Right renal pelvis (tissue), 4 donors: Measurements from ENCODE around the gene MACROD2. TPM values are rescaled to one million over a fixed set of nuclear protein-coding genes. Genes with fewer than 3 reads are reported as not detected.

ENCODE experiments used
- DNase-seq, 4 donors: peaks; one replicate each; pipeline ENCODE4 v3.0.0-alpha.2; 2013; ENCODE audit warnings: low read depth in 4 of 4, low spot score in 3 of 4, missing footprints in 1 of 4
- polyA plus RNA-seq, 4 donors: library from polyadenylated mRNA; unstranded; fragments of 120-200 nt; gene quantifications; one replicate each; pipeline ENCODE4 v1.2.1, GENCODE V29; 2013; ENCODE audit not compliant: insufficient read length in 4 of 4

The MACROD2 gene
- polyA plus RNA-seq, 4 donors = 12.4 to 14.4 (median 13.6) TPM

DNA sequence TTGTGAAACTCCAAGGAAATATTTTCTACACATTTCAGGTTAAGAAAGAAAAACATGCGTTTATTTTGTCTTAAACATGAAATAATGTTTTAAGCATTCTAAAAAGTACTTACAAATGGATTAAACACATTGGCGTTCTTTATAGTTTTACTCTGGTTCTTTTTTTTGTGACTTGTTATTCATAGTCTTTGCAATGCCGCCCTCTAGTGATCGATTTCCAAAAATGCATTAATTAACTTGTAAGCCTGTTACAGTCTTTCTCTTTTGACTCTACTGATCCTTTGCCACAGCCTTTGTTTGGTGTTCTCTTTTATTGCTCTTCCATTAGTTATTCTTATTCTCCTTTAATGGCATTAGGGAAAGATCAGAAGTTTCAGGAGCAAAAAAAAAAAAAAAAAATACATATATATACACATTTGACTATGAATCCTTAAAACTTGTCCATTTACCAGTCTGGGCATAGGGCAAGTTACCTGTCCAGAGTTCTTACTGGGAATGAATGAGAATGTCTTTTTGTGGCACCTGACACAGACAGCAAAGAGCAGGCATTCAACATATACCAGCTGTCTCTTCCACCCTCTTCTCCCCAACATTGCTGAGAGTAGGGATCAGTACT, 59.9 kb downstream of the MACROD2 start:
- peak; percentile 47 to 60 (median 53) for DNase-seq

DNA sequence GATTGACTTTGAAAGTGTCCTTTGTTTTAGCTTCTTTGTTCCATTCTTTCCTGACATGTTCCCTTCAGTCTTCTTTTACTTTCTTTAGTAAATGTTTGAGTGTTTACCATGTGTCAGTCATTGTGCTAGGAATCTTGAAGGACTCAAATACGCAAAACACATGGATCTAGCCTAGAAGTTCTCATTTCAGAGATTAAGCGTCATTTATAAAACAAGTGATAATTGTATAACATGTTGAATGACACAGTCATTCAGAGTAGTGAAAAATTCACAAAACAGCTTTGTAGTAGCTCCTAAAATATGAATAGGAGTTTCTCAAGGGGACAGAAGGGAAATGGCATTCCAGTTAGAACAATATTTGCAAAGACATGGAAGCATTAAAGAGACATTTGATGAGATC, 66.9 kb downstream of the MACROD2 start:
- DNase-seq = no peak

DNA sequence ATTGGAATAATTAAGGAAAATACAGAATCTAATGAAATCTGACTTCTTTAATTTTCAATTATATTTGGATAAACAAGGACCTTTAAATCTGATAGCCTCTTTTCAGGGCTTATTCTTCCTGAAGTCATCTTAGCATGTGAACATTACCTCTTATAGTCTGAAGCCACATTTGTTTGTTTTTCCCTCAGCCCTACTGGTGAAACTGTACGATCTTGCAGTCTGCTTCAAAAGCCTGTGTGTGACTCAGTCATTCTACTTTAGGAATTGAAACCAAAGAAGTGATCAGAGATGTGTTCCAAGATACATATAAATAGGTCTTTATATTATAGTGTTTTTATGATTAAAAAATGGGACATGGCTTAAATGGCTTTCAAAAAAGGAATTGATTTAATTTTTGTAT, 67.5 kb downstream of the MACROD2 start:
- no peak for DNase-seq

DNA sequence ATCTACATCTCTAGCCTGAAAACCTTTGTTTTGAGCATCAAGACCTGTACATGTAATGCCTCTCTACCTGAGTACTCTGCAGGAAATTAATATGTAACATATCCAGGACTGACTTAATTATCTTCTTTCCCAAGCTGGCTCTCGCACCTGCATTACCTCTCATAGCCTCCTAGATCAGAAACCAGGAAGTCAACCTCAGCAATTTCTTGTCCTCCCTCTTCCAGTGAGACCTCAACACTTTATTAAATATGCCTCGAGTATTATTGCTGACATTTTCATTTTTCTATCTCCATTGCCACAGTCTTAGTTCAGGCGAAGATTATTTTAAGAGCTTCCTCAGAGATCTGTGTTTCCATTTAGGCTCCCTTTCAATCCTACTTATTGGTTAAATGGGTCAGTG, 69.0 kb downstream of the MACROD2 start:
- no peak for DNase-seq

DNA sequence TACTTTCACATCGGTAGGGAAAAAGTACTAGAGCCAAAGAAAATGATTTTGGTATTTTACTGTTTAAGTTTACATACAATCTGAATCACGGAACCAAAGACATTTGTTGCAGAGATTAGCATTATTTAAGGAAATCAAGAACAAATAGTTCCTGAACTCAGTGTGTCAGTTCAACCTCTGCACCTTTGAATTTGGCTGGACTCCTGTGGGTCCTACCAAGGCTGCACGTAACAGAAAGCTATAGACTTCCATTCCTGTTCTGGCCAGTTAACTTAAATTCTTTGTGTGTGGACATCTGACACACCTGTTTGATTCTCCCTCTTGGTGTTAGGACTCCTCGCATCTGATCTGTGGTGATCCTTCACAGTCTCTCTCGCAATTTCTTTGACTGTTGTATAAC, 69.6 kb downstream of the MACROD2 start:
- no peak for DNase-seq

DNA sequence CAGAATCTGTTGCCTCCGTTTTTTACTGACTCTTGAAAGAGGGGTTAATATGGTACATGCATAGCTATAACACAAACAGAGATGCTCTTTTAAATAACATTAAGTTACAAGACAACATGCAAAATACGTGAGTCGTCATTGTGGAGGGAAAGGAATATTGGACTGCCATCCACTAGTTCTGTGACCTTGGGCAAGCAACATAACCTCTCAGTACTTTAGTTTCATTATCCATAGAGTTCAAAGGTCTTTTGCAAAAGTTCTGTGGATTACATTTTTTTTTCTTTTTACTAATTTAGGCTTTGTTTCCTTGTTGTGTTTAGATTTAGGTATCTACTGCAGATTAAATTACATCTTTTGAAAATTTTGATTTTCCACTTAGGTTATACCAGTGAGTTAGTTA, 70.5 kb downstream of the MACROD2 start:
- DNase-seq = no peak

DNA sequence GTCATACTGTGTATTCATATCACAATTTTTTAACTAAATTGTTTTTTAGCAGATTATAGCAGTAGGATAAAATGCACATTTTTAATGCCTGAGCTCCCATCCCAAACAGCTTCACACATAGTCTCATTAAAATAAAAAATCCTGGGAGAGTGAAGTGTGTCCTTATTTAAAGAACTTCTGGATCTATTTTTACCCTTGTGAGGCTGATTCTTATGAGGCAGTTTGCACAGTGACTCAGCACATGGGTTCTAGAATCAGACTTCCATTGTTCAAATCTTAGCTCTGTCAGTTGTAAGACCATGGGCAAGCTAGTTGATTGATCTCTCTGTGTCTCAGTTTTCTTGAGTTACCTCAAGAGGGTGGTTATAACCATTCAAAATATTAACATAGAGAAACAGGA, 72.3 kb downstream of the MACROD2 start:
- no peak for DNase-seq

DNA sequence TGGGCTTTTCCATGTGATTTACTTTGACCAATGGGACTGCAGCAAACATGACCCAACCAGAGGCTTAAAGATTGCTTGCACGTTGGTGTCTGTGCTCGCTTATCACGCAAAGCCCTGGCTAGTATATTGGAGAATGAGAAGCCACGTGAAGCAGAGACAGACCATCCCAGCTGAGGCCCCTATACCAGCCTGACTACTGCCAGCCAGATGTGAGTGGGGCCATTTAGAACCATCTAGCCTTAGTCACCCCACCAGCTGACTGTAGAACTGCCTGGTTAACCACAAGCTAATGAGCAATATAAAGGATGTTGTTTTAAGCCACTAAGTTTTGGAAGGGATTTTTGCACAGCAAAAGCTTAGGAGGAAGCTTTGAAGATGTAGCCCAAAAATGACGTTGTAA, 74.5 kb downstream of the MACROD2 start:
- no peak for DNase-seq

DNA sequence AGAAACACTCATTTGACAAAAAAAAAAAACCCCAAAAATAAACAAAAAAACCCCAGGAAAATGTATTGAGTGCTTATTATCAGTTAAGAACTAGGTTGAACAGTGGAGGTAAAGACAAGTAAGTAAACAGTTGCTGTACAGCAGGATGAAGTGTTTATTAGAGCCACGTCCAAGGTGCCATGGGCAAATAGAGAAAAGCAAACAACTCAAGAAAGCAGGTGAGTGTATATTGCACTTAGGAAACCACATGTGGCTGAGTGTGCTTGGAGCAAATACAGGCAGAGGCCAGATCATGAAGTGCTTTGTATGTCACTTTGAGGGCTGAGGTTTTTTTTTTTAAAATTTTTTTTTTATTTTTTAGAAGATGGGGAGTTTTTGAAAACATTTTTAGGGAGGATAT, 98.3 kb downstream of the MACROD2 start:
- DNase-seq = no peak

DNA sequence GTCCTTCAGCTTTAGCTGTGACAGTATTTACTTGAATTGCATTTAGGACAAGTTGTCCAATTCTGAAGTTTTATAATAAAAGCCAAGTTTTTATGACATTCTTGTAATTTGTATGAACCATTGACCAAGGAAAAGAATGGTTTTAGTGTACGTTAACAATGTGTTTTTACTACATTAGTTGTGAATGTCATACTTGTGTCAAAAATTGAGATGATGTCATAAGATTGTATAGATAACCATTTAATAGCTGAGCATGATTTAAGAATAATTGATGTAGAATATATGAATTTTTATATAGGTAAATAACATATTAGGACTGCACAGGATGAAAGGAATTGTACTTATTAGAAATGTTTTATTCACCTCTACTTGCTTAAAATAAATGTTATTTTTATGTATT, 102.9 kb downstream of the MACROD2 start:
- DNase-seq = no peak

DNA sequence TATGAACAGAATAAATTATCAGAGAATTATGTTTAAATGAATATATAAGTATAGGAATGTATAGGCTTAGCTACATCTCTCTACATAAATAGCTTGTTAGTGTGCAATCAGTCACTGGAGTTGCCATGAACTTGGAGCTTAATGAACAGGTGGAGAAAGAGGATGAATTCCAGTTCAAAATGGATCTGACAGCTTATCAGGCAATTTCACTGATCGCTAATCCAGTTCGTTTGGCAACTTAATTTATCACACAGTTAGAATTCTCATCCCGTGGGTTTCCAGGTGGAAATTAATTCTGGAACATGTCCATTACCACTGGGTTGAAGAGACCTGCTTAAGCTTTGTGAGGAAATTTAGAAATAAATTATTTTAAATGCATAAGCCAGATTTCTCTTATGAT, 118.1 kb downstream of the MACROD2 start:
- DNase-seq = no peak

DNA sequence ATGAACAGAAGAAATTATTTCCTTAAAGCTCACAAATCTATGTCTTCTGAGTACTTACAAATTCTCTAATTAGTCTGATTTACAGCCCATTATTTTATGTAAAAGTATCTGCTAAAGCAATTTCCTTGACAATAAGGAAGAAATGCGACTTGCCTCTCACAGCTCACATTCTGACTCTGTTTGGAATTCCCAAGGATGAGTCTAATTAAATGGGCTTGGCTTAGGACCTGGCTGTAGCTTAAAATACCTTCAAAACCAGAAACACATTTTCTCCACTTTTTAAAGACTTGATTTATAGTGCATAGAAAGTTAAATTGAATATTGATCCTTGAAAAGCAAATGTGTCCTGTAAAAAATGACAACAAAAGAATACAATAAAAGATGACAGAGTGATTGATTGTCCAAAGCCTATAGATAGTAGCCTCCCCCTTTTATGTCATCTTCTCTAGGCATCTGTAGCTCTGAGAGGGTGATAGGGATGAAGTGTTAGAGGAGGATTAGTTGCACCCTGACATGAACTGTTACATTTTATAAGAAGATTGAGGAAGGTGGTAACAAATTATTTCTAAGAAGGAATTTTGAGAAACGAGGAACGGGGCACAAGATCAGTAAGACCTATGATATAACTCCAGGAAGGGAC, 118.9 kb downstream of the MACROD2 start:
- DNase-seq = no peak

DNA sequence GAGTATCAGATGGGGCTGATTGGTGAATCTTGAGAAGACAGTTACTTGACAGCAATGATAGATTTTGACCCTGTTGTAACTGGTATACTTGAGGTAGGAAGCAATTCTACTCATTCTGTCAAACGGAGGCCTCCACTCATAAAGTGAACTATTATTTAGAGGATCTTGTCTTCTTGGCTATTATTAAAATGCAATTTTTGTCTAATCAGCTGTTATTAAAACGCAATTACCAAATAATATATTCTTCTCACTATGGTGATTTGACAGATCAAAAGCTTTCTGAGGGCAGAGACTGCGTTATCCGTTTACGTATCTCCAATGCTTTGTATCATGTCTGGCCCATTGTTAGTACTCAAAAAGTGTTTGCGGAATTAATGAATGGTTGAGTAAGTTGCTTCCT, 120.7 kb downstream of the MACROD2 start:
- no peak for DNase-seq

DNA sequence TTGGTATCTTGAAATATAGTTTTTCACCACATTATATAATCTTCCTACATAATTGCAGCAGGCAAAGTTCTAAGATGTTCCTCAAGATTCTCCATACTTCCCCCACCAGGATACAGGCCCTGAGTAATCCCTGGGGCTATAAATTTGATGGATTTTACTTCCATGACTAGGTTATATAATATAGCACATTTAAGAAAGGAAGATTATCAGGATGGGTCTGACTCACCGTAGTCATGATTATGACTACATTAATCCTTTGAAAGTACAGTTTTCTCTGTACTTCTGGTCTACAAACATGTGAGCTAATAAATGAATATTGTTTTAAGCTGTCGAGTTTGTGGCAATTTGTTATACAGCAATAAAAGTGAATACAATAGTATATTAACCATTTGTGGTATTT, 122.5 kb downstream of the MACROD2 start:
- no peak for DNase-seq

DNA sequence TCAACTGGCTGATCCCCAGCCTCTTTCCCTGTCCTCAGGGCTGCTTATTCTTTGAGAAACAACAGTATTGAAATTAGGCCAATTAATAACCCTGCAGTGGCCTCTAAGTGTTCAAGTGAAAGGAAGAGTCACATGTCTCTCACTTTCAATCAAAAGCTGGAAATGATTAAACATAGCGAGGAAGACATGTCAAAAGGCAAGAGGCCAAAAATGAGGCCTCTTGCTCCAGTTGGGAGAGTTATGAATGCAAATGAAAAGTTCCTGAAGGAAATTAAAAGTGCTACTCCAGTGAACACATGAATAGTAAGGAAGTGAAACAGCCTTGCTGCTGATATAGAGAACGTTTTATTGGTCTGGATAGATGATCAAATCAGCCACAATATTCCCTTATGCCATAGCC, 131.5 kb downstream of the MACROD2 start:
- no peak for DNase-seq

DNA sequence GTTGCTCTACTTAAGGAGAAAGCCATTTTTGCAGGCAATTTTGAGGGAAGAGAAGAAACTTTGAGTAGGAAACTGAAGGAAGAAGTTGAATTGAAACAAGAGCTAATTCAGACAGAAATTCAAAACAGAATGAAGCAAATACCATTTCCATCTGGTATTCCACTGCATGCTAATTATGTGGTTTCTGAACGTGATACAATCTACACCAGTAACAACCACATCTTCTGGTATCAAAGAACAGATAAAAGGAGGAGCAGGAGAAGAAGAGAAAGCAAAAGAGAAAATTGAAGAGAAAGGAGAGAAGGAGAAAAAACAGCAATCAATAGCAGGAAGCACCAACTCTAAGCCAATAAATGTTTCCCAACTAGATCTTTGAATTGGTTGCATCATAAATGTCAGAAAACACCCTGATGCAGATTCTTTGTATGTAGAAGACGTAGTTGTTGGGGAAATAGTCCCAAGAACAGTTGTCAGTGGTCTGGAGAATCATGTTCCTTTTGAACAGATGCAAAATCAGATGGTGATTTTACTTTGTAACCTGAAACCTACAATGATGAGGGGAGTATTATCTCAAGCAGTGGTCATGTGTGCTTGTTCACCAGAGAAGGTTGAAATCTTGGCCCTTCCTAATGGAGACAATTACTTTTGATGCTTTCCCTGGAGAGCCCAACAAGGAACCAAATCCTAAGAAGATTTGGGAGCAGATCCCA, 132.4 kb downstream of the MACROD2 start:
- DNase-seq = no peak

DNA sequence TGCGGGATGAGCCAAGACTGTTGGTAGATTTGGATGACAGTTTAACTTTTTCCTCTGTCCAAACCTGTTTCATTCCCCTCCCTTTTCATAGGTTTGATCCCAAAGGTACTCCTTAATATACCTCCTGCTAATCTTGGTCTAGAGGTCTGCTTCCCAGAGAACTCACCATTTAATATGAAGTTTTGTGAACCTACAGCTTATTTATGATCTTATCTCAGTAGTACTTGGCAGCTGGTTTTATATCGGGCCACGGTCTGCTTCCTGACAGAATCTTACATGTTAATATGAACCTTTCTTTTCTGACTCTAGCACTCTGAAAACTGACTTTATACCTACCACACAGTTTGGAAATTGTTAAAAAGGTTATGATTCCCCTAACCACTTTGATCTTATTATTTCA, 138.7 kb downstream of the MACROD2 start:
- no peak for DNase-seq

DNA sequence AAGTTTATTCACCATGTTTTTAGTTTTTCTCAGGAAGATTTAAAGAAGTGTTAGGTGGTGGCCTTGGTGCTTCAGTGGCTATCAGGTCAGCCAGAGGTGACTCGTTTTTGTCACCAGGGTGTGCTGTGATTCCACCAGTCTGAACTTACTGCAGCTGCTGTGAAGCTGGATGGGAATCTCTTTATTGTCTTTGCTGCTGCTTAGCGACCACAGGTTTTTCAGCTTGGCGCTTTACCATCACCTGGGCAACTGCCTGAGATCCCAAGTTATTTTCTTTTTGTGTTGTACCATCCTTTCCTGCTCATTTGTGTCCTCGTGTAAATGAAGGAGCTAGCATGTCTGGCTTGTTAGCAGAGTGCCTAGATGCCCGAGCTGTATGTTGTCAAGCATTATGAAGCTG, 146.9 kb downstream of the MACROD2 start:
- DNase-seq = peak; percentile 31 to 53 (median 42)

DNA sequence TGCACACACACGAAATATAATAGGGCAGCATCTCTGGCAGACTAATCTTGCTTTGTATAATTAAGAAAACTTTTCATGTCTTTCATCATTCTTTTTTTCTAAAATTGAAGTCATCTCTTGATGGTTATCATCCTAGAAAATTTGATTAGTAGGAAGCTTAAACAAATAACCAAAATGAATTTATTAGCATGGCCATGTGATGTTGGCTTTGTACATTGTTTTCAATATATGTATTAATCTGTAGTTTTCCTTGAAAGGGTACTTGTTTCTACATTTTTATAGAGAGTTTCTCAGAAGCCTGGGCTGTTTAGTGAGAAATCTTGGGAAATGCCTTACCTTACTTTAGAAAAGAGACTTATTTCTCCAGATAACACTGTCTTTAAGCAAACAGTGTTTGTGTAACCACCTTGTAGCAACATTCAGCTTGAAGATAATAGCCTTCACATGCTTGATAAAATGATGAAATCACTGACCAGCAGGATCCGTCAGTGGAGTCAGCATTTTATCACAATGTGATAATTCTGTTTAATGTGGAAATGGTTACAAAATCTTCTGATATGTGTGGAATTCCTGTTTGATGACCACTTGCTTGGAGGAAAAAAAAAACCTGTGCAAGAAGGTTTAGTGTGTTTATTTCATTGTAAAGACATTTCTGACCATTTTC, 147.8 kb downstream of the MACROD2 start:
- DNase-seq = no peak

DNA sequence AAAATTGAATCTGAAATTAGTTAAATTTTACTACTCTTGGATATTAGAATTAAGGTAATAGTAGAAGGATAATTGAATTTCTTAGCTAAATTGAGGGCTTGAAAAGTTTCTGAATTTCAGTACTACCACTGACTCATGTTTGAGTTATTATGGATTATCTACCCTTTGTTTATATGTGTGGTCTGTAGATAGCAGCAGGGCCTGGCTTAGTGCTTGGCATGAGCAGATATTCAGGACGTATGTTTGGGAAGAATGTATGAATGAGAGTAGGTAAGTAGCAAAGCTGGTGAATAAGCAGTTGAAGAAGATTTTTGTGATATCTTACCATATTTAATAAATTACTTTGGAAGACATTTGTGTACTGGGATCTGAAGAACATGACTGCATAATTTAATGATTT, 152.7 kb downstream of the MACROD2 start:
- DNase-seq = no peak

DNA sequence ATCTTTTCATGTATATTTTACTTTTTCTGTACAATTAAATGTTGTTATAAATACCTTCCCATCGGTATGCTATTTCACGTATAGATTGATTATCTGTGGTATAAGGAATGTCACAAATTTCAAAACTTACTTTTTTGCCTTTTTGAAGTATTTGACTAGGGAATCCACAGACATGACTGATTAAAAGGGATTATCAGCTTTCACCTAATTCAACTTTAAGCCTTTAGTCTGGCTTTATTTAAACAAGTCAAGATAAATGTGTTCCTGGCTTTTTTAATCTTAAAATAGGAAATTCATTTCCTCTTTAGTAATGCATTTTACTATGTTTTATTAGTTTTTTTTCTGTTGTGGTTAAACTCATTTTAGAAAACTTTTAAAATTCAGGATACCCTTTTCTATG, 160.0 kb downstream of the MACROD2 start:
- no peak for DNase-seq

DNA sequence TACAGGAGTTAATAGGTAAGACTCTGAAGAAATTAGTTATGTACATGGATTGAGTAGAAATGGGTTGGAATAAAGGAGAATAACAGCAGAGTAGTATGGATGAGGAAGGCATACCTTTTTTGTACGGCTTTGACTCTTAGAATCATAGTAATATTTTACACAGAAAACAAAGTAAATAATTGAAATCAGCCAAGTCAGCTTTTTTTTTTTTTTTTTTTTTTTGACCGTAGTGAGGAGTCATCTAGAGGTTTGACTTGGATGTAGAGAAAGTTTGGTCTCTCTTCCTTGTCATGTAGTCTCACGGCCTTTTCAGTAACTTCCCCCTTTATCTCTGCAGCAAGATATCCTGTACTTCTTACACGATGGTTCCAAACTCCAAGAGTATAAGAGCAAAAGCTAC, 183.2 kb downstream of the MACROD2 start:
- no peak for DNase-seq
